Measurements from ENCODE around the gene SIX4. TPM values are rescaled to one million over a fixed set of nuclear protein-coding genes. Genes with fewer than 3 reads are reported as not detected.

The SIX4 gene
- polyA plus RNA-seq, 1 donor, result 0.40 TPM

Other genes with a start within 250 kb of the SIX4 start
- gene C14orf39, start 238.3 kb downstream of the SIX4 start, polyA plus RNA-seq, result 0.22 TPM
- gene SIX6, start 215.2 kb downstream of the SIX4 start, polyA plus RNA-seq, result not detected
- 0.12 TPM for gene SIX1, start 74.9 kb downstream of the SIX4 start, polyA plus RNA-seq
- gene MNAT1, start 10.4 kb upstream of the SIX4 start, polyA plus RNA-seq, result 30.7 TPM